HG02938 (cell line): Measurements from ENCODE around the gene GJC2.
"Not testable (repeated sequence)": the region's sequence is repeated elsewhere in the genome, so short reads cannot be mapped to it uniquely, and the experiment has no call there.

Experiments used
- ATAC-seq: cut with Tn5 transposase; IDR thresholded peaks from one replicate; pipeline ENCODE4 v1.9.1; 2021; ENCODE audit warnings: mild to moderate bottlenecking, moderate library complexity; ENCODE audit not compliant: unreplicated experiment

The GJC2 gene

DNA sequence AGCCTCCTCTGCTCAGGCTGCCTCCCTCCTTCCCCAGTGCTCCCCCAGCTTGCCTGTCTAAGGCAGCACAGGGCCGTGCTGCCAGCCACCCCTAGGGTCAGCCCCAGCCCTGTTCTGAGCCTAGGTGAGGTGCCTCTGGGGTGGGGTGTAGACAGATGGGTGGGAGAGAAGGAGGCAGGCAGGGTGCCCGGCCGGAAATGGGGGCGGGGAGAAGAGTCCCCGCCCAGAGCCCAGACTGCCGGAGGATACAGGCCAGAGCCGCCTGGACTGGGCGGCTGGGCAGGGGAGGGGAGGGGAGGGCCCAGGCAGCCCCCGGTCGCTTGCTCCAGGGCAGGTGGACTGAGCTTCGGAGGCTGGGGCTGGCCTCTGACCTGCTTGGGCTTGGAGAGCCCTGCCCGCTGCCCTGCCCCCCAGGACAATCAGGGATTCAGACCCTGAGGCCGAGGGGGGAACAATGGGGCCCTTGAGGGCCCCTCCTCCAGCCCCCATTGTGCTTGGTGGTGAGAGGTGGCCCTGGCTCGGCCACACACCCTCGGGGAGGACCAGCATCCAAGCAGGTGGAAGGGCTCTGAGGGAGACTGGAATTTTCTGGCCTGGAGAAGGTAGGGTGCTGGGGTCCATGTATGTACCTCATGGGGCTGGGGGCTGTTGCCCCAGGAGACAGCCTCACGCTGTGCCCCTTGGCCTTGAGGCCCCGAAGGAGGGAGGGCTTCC lies at the start of gene GJC2:
Gene GJC2 (plus strand): TSS at position 525 of the 714 bp plus-strand sequence. CDS start 7,829 bp downstream, outside the sequence.
- ATAC-seq: no peak

DNA sequence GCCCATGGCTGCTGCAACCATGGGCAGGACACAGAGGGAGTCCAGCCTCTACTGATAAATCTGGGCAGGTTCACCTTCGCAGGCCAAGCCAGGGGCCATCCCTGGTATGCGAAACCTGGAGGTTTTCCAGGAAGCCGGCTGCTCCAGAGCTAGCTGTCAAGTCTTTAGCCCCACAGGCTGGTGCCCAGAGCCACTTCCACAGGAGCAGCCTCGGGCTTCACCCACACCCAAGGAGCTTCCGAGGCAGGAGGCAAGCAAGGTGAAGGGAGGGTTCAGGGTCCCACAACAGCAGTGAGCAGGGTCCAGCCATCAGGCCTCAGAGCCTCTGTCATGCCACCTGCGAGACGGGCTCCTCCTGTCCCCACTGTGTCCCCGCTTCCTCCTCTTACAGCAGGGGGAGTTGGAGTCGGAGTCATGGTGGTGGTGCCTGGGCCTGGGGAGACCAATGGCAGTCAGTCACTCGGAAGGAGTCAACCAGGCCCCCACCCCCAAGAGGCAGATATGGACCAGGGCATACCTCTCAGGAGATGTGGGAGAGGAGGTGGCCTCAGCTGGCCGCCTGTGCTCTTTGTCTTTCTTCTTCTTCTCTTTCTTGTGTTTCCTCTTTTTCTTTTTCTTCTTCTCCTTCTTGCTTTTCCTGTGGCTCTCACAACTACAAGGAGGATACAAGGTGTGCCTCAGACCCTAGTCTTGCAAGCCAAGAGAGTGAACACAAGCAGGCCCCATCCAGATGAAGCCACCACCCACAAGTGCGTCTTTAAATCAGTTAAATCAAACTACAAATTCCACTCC lies 48.7 kb upstream of the GJC2 start:
- ATAC-seq: no peak

DNA sequence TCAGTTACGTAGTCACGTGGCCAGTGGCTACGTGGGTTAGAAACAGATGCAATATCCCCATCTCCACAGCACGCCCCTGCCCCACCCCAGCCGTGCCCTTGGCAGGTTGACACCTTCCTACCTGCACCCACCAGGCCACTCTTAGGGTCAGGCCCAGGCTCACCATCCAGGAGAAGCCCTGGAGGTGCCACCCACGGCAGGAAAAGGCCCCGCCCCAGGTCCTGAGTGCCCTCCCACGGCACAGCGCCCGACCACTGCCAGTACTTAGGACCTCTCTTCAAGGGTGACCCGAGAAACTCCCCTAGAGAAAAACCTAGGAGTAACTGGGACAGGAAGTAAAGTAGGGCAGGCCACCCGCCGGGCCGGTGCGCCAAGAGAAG lies 48.1 kb upstream of the GJC2 start:
- peak; percentile 0 for ATAC-seq

DNA sequence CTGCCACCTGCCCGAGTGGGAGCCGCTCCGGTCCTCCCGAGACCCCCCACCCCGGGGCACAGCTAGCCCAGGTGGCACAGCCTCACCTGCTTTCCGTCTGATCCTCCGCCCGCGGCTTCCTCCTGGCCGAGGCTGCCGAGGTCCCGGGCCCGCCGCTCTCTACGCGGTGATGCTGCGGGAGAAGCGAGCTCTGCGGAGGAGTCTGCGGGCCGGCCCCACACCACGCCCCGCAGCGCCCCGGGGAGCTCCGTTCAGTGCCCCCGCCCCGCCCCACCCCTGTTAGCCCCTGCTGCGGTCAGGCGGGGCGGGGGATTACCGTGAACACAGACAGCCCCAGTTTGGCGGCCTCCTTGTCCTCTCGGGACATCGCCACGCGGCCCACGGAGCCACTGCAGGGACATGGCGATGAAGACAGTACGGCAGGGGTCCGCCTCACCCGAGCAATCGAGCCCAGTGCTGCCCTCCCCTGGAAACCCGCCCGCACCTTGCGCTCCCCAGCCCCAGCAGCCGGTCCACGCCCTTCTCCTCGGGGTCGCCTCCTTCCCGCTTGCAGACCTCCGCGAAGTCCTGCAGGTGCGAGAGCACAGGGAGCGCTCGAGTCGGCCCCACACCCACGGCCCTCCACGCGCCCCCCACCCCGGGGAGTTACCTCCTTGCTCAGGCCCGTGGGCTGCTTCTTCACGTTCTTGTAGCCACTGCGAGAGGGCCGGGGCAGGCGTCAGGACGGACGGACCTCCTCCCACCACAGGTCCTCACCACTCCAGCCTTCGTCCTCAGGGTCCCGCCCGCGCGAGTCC lies 47.5 kb upstream of the GJC2 start:
- peak; percentile 24 for ATAC-seq

DNA sequence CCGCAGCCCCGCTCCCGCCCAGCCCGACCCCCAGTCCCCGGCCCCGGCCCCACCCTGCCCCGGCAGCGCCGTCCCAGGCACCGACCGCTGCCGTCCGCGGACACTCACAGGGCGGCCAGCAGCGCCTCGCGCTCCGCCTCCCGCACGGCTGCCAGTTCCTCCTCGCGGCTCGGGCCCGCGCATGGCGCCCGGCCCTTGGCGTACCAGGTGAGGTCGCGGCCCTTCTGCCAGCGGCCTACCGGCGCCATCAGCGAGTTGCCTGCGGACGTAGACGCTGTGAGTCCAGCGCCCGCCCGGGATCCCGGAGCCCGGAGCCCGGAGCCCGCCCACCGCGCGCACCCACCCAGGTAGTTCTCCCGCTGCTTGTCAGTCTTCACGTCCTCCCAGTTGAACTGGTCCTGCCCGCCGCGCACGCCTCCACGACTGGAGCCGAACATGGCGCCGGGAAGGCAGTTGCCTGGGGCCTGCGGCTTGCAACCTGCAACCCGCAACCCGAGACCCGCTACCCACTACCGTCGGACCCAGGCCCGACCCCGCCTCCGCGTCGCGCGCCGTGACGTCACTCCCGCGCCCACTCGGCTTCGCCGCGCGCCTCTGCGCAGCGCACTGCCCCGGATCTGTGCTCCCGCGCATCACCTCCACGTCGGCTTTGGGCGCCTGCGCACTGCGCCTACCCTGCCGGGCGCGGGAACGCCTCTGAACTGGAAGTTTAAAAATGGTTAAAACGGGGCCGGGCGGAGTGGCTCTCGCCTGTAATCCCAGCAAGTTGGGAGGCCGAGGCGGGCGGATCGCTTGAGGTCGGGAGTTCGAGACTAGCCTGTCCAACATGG lies 46.7 kb upstream of the GJC2 start, which contains the start of gene C1orf35:
Gene C1orf35 (minus strand): TSS at position 535 of the 830 bp plus-strand sequence. CDS start 98 bp downstream, at position 437.
- peak; percentile 63 for ATAC-seq

DNA sequence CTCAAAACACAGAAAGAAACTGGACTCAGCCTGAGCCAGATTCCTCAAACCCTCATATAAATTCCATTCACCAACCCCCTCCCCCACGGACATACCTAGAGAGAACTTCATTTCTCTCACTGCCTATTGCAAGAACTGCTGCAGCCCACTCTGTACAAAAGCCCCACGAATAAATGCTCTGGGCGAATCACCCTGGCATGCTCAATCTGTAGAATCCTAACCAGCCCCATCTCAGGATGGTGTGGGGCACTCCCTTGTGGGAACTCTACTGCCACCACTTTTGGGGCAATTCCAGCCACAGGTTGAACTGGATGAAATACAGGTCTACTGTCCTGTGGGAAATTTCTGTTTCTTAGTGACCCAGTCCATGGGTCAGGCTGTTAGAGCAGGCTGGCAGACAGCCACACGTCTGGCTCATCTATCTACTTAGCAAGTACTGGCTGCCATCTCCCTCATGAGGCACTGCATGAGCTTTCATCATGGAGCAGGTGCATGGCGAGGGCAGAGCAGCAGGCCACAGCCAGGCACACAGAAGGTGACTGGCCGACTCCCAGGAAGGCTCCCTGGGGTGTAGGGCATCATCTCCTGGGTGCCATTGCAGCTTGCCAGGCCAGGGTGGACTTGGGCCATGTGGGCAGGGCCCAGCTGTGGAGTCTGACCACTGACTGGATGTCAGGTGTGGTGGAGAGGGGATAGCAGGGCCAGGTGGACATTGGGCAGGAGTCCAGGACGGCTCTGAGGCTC lies 45.0 kb upstream of the GJC2 start:
- no peak for ATAC-seq

DNA sequence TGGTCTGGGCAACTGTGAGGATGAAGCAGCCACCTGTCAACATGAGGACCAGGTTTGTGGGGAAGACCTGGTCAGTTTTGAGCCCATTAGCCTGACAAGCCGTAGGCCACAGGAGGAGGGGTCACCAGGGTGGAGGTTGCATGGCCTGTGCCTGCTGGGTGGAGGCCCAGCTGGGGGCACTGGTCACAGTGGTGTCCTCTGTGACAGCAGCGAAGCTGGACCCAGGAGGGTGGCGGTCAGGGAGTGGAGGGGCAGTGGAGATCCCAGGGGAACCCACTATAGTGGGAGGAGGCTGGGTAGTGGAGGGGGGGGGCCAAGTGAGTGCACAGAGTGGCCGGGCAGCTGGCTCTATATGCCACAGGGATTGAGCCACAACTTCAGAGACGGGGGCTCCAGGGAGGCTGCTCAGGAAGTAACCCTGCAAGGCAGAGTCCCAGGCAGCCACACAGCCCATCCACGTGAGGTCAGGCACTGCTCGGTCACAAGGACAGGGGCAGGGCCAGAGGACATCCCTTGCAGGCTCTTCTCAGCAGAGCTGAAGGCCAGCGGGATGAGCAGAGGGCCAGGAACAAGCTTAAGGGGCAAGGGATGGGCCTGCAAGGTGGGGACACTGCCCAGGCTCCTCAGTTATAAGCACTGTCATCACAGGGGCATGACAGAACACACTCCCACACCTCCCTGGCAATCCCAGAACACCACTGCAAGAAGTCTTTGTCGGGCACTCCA lies 44.3 kb upstream of the GJC2 start:
- no peak for ATAC-seq

DNA sequence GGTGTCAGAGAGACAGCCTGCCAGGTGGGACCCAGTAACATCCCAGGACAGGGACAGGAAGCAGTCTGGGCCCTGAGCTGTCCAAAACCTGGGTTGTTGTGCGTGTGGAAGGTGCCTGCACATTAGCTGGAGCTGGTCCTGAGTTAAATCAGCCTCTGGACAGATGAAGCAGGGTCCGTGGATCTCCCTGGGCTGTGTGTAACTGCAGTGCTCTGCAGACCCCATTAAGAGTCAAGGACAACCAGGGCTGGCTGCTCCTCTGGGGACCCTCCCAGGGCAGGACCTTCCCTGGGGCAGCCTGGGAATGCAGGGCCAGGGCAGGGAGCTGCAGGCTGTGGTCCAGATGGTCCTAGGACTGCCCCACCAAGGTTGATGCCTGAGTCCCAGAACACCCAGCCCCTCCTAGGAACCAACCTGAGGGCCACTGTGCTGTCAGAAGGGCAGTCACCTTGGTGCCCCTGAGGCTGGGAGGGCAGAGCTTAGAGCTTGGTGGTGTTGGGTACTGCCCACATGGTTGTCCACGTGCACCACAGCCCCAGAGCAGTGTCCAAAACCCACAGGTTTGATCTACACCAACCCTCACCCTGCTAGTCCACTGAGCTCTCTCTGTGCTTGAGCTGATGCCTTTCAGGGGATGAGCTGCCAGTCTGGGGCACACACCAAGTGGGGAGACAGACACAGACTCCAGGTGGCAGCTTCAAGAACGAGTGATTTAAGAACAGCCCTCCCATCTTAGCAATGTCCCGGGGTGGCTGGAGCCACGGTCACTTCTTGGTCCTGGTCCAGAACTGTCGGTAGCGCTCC lies 43.5 kb upstream of the GJC2 start:
- ATAC-seq: no peak

DNA sequence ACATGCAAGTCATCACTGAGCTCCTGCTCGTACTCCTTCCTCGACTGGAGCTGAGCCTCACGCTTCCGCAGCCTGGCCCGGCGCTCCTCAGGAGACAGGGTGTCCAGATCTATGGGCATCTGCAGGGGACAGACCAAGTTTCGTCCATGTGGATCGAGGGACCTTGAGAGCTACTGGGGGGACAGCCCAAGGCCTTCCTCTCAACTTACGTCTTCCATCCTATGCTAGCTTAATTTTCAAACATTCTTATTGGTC lies 43.0 kb upstream of the GJC2 start:
- no peak for ATAC-seq

DNA sequence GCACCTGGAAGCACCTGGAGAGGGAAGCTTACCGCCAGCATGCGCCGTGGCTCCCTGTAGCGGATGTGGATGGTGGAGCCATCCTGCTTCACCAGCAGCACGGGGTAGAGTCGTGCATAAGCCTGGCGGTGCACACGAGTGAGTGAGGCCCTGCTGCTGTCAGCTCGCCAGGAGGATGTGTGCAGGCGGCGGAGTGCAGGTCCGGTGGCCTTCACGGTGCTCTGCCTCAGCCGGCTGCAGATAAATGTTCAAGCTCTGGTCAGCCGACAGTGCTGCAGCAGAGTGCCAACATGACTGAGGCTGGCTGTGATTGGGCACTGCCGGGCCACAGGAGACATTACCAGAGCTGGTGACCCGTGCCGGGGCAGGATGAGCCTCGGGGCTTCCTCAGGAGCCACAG lies 42.1 kb upstream of the GJC2 start:
- no peak for ATAC-seq

DNA sequence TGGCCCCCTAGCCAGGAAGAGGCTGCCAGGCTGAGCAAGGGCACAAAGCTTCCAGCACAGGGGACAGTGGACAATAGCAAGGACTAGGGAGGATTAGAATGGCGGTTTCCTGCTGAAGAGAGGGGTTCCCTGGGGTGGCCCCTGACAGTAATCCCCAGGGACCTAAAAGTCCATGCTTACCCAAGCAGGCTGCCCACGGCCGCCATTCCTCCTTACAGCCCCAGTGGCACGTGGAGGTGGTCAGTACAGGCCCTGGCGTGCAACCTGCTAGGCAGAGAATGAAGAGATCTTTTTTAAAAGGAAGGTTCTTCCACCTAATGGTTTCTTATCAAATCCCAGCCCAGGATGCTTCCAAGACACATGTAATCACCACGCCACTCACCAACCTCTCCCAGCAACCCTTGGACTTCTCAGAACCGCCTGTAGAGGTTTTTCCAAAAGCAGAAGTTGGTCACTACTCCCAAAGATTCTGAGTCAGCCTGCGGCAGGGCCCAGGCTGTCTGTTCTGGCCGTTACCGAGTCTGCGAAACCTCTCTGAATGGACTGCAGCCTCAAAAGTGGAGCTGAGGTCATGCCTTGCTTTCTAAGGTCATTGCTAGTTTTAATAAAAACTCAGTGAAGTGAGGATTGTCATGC lies 41.6 kb upstream of the GJC2 start:
- no peak for ATAC-seq

DNA sequence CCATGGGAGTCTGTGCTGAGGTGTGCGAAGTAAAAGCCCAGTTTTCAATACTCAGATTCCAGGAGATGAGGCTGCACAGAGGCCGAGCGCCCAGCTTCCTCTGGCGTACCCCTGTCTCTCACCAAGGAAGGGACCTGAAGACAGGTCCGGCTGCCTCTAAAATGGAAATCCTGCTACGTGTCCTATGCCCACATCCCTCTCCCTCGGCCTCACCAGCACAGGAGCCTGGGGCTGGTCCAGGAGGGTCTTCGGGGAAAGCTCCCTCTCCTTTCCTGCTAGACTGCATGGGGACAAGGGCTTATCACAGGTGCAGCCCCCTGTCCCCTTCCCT lies 41.0 kb upstream of the GJC2 start:
- ATAC-seq: no peak

DNA sequence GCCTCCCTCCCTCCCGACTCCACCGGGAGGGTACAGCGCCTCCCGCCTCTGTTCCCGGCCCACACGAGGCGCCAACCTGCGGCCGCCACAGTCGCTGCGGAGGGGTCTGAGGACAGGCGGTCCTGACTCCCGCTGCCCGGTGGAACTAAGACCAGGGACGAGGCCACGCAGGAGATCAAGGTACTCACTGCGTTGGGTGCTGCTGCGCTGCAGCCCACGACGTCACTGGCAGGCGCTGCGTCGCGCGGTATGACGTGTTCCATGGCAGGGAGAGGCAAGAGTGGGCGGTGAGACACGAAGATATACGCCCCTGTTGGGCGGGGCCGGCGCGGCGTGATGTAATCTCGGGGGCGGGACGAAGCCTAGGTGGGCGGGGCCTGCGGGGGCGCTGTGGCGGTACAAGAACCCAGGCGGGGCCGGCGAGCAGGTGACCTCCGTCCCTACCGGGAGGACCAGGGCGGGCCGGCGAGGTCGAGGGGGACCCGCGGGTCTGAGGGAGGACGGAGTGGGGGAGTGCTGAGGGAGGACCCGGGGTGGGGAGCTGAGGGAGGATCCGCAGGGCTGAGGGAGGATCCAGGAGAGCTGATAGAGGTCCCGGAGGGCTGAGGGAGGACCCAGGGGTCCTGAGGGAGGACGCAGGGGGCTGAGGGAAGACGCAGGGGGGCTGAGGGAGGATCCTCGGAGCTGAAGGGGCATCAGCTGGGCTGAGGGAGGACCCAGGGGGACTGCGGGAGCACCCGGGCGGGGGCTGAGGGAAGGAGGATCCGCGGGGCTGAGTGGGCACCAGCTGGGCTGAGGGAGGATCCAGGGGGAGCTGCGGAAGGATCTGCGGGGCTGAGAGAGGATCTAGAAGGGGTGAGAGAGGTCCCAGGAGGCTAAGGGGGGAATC lies 40.4 kb upstream of the GJC2 start, which contains the start of gene MRPL55:
Gene MRPL55 (minus strand): TSS at position 227 of the 889 bp plus-strand sequence. CDS start 1,039 bp downstream, outside the sequence.
- ATAC-seq: peak; percentile 89

DNA sequence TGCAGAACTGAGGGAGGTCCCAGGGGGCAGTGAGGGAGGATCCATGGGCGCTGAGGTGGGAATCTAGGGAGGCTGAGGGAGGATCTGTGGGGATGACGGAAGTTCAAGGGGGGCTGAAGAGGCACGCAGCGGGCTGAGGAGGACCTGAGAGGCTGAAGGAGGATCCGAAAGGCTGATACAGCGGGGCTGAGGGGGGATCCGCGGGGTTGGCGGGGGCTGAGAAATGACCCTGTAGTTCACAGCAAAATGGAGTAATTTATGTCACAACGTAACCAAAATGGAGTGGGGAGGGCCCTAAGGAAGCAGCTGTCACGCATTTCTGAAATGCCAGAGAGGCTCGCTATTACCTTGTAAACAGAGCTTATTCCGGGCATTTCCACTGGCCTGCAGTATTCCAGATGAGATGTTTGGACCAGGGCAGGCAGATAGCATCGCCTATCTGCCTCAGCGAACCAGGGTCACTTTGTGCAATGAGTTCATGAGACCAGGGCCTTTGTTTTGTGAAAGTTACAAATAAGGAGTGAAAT lies 39.7 kb upstream of the GJC2 start:
- ATAC-seq: no peak

DNA sequence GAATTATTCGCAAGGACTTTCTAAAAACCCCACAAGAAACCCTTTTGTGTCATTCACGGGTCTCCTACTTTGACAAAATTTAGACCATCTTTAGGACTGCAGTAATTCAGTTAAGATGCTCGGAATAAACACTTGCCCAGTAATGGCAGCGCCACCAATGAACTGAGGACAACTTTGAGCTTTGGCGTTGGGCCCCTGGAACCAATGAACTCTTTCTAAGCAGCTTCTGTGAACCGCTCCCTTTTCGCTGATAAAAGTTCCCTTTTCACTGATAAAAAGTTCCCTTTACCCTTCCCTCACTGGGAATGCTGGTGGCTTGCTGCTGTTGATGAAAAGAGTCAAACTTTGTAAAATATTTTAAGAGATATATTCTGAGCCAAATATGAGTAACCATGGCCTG lies 39.2 kb upstream of the GJC2 start:
- no peak for ATAC-seq

DNA sequence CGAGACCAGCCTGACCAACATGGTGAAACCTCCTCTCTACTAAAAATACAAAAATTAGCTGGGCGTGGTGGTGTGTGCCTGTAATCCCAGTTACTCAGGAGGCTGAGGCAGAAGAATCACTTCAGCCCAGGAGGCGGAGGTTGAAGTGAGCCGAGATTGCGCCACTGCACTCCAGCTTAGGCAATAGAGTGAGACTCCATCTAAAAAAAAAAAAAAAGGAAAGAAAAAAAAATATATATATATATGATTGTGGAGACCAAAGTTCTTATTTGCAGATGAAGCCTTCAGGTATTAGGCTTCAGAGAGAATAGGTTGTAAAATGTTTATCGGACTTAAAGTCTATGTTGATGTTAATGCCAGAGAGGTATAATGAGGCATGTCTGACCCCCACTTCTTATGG lies 38.4 kb upstream of the GJC2 start:
- ATAC-seq: not testable (repeated sequence)

DNA sequence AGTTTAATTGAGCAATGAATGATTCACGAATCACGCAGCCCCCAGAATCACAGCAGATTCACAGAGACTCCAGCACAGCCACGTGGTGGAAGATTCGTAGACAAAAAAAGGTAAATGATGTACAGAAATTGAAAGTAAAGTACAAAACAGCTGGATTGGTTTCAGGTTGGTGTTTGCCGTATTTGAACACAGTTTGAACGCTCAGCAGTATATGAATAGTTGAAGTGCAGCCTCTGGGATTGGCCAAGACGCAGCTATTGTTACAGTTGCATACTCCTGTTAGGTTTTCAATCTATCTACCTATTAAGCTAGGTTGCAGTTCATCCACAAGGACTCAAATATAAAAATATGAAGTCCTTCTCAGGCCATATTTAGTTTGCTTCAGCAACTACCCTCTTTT lies 37.6 kb upstream of the GJC2 start:
- no peak for ATAC-seq
